Measurements from ENCODE around the gene JDP2.

JDP2 gene

DNA sequence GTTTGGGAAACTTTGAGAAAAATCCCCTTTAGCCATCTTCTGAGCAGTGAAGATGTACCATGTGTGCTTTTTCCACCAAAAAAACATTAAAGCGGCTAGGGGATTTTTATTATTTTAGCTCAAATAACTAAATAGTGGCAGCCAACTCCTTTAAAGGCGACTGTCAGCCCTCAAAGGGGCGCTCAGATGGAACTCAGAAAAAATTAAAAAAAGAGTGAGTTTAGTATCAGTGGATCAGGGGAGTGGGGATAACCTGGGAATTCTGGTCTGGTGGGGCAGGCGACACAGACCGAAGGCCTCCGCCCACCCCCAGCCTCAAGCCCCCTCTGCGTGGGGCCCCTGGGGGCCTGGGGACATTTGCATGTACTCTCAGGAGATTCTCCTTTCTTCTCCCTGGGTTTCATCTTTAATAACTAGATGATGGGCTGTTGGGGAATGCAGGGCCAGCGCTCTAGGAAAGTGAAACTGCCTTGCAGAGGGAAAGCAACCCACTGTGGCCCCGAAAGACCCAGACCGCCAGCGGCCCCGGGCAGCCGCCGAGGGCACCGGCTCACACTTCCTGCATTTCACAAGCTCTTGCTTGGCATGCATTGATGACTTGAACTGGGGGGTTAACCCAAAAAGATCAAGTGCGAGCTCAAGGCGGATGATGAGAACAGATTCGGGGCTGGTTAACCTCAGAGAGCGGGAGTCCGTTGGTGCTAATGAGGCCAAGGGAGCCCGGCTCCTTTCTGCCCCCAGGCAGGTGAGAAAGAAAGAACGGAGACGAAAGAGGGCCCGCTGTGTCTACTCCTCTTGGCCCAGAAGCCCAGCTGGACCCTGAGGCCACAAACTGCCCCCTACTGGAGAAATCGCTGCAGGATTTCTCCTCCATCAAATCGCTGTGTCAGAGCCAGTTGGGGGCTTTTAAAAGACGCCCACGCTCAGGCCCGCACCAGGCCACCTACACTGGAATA, 87.1 kb downstream of the JDP2 start:
- H3K4me3 ChIP-seq (ENCODE audit: extremely low read depth, insufficient read depth, low read length, poor library complexity, severe bottlenecking): no peak overlapping the region
- no peaks in the 10 kb centered on the region for H3K36me3 ChIP-seq (ENCODE audit: control insufficient read depth, insufficient read depth, low read length)
- no peaks in the 10 kb centered on the region for H3K4me1 ChIP-seq (ENCODE audit: control insufficient read depth, insufficient read depth, low read length, poor library complexity, severe bottlenecking)
- no peak overlapping the region for H3K27ac ChIP-seq (ENCODE audit: low read depth, low read length, severe bottlenecking)
- 72 to 89% methylated on average over 21 to 23 of the region's 29 CpGs for WGBS, 2 experiments (ENCODE audit: insufficient coverage in 2 of 2)
- H3K9me3 ChIP-seq (ENCODE audit: control insufficient read depth, low read length): peaks cover 4% of the 10 kb centered on the region

DNA sequence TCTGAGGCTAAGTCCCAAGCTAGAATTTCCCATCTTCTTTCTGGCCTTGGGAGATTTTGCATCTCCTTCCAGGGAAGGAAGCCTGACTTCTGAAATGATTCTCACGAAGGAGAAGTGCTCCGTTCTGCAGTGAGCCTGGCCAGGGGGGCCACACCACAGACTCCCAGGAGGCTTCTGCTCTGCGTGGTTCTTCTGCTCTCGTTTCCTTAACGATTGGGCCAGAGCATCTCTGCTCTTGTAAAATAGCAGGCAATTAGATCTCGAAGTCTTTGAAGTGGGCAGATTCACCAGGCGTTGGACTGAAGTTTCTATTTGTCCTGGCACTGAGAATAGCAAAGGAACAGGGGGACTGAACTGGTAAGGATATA, 87.8 kb downstream of the JDP2 start:
- H3K36me3 ChIP-seq (ENCODE audit: control insufficient read depth, insufficient read depth, low read length): no peaks in the 10 kb centered on the region
- H3K4me3 ChIP-seq (ENCODE audit: extremely low read depth, insufficient read depth, low read length, poor library complexity, severe bottlenecking): no peak overlapping the region
- peaks cover 4% of the 10 kb centered on the region for H3K9me3 ChIP-seq (ENCODE audit: control insufficient read depth, low read length)
- no peak overlapping the region for H3K27ac ChIP-seq (ENCODE audit: low read depth, low read length, severe bottlenecking)
- 73 to 74% methylated on average over 6 to 7 of the region's 7 CpGs for WGBS, 2 experiments (ENCODE audit: insufficient coverage in 2 of 2)
- H3K4me1 ChIP-seq (ENCODE audit: control insufficient read depth, insufficient read depth, low read length, poor library complexity, severe bottlenecking): no peaks in the 10 kb centered on the region

DNA sequence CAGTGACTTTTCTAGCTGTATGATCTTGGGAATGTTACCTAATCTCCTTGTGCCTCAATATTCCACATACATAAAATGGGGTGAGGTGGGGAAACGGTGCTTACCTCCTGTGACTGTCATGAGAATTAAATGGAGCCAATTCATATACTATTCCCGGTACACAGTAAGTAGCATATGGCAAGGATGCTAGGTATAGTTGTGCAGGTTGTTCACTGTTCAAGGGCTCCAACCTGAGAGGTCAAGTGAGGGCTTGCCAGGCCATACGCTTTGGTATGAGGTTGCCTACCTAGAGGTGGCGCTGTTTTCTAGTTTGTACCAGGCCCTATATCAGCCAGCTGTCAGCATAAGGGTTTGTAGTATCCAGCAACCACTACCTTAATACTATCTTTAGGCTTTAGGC, 90.8 kb downstream of the JDP2 start:
- 70 to 86% methylated on average over 2 to 3 of the region's 4 CpGs for WGBS, 2 experiments (ENCODE audit: insufficient coverage in 2 of 2)
- H3K36me3 ChIP-seq (ENCODE audit: control insufficient read depth, insufficient read depth, low read length): no peaks in the 10 kb centered on the region
- no peaks in the 10 kb centered on the region for H3K9me3 ChIP-seq (ENCODE audit: control insufficient read depth, low read length)
- H3K4me3 ChIP-seq (ENCODE audit: extremely low read depth, insufficient read depth, low read length, poor library complexity, severe bottlenecking): no peak overlapping the region
- peaks cover 22% of the 10 kb centered on the region for H3K4me1 ChIP-seq (ENCODE audit: control insufficient read depth, insufficient read depth, low read length, poor library complexity, severe bottlenecking)
- no peak overlapping the region for H3K27ac ChIP-seq (ENCODE audit: low read depth, low read length, severe bottlenecking)

- Histone ChIP-seq H3K27ac (ENCODE audit: low read depth, low read length, severe bottlenecking) (no peak overlapping the region), H3K4me3 (ENCODE audit: extremely low read depth, insufficient read depth, low read length, poor library complexity, severe bottlenecking) (no peak overlapping the region), H3K9me3 (ENCODE audit: control insufficient read depth, low read length) (no peaks in the 10 kb centered on the region), H3K4me1 (ENCODE audit: control insufficient read depth, insufficient read depth, low read length, poor library complexity, severe bottlenecking) (peaks cover 23% of the 10 kb centered on the region), H3K36me3 (ENCODE audit: control insufficient read depth, insufficient read depth, low read length) (no peaks in the 10 kb centered on the region)
- no CpG with 5 or more reads among the region's 4 CpGs for WGBS, 2 experiments (ENCODE audit: insufficient coverage in 2 of 2)
Observed at GRCh38 chr14:75519394-75519793, 91.6 kb downstream of the JDP2 start.

- H3K9me3 ChIP-seq (ENCODE audit: control insufficient read depth, low read length): no peaks in the 10 kb centered on the region
- no peak overlapping the region for H3K27ac ChIP-seq (ENCODE audit: low read depth, low read length, severe bottlenecking)
Observed at GRCh38 chr14:75519826-75520728, 92.3 kb downstream of the JDP2 start.

DNA sequence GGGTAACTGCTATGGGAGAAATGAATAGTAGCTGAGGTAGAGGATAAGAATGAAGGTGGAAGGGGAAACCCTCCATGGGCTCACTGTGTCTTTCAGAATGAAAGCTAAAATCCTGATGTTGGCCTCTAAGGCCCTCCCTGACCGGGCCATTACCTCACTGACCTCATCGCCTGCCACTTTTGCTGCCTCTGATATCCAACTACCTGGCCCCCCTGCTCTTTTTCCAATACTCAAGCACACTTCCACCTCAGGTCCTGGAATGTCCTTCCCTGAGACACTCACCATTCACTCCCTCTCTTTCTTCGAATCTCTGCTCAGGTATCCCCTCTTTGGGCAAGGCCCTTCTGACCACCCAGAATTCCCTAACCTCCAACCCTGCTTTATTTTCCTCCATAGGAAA, 93.0 kb downstream of the JDP2 start:
- no peak overlapping the region for H3K27ac ChIP-seq (ENCODE audit: low read depth, low read length, severe bottlenecking)
- H3K4me1 ChIP-seq (ENCODE audit: control insufficient read depth, insufficient read depth, low read length, poor library complexity, severe bottlenecking): peaks cover 23% of the 10 kb centered on the region
- no peaks in the 10 kb centered on the region for H3K9me3 ChIP-seq (ENCODE audit: control insufficient read depth, low read length)
- 82 to 95% methylated on average over 2 to 3 of the region's 3 CpGs for WGBS, 2 experiments (ENCODE audit: insufficient coverage in 2 of 2)
- no peaks in the 10 kb centered on the region for H3K36me3 ChIP-seq (ENCODE audit: control insufficient read depth, insufficient read depth, low read length)
- no peak overlapping the region for H3K4me3 ChIP-seq (ENCODE audit: extremely low read depth, insufficient read depth, low read length, poor library complexity, severe bottlenecking)

More at GRCh38 chr14:75519826-75520728, 92.3 kb downstream of the JDP2 start:
- no peak overlapping the region for H3K4me3 ChIP-seq (ENCODE audit: extremely low read depth, insufficient read depth, low read length, poor library complexity, severe bottlenecking)
- 91 to 94% methylated on average over 5 to 6 of the region's 11 CpGs for WGBS, 2 experiments (ENCODE audit: insufficient coverage in 2 of 2)
- H3K36me3 ChIP-seq (ENCODE audit: control insufficient read depth, insufficient read depth, low read length): no peaks in the 10 kb centered on the region
- H3K4me1 ChIP-seq (ENCODE audit: control insufficient read depth, insufficient read depth, low read length, poor library complexity, severe bottlenecking): peaks cover 23% of the 10 kb centered on the region

GRCh38 chr14:75521415-75522199, 93.8 kb downstream of the JDP2 start:
- no peaks in the 10 kb centered on the region for H3K9me3 ChIP-seq (ENCODE audit: control insufficient read depth, low read length)
- H3K4me3 ChIP-seq (ENCODE audit: extremely low read depth, insufficient read depth, low read length, poor library complexity, severe bottlenecking): no peak overlapping the region
- 87 to 96% methylated on average over 5 to 6 of the region's 11 CpGs for WGBS, 2 experiments (ENCODE audit: insufficient coverage in 2 of 2)
- no peak overlapping the region for H3K27ac ChIP-seq (ENCODE audit: low read depth, low read length, severe bottlenecking)
- H3K36me3 ChIP-seq (ENCODE audit: control insufficient read depth, insufficient read depth, low read length): no peaks in the 10 kb centered on the region
- peaks cover 23% of the 10 kb centered on the region for H3K4me1 ChIP-seq (ENCODE audit: control insufficient read depth, insufficient read depth, low read length, poor library complexity, severe bottlenecking)

DNA sequence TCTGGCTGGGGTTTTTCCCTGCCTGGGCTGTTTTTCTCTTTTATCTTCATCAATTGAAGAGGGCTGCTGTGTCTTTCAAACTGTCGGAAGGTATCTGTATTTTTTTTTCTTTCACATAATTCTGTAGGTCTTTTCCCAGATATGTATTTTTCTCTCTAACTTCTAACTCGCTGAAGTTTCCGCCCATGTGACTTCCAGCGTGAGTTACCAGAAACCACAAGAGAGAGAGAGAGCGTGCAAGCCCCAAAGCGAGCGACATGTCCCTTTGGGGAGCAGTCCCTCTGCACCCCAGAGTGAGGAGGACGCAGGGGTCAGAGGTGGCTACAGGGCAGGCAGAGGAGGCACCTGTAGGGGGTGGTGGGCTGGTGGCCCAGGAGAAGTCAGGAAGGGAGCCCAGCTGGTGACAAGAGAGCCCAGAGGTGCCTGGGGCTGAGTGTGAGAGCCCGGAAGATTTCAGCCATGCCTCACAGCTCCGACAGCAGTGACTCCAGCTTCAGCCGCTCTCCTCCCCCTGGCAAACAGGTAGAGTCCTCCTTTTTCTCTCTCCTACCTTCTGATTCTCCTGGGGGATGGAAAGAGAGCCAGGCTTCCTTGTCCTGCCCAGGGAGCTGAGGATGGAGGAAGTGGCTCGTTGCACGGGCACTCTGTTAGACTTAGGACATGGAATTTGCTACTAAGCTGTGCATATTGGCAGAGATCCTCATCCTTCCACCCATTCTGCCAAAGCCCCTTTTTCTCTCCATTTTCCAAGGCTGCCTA, 94.6 kb downstream of the JDP2 start, which contains the start of gene BATF:
TSS of gene BATF (plus strand) at position 246 of the 759 bp plus-strand sequence. CDS start at position 460, 214 bp downstream.
- H3K4me3 ChIP-seq (ENCODE audit: extremely low read depth, insufficient read depth, low read length, poor library complexity, severe bottlenecking): no peak within 1 kb of the TSS
- H3K36me3 ChIP-seq (ENCODE audit: control insufficient read depth, insufficient read depth, low read length): no peaks in the 10 kb centered on the region
- H3K4me1 ChIP-seq (ENCODE audit: control insufficient read depth, insufficient read depth, low read length, poor library complexity, severe bottlenecking): peaks cover 23% of the 10 kb centered on the region
- WGBS, 2 experiments (ENCODE audit: insufficient coverage in 2 of 2): 85 to 94% methylated on average over 9 to 10 of the region's 13 CpGs
- H3K27ac ChIP-seq (ENCODE audit: low read depth, low read length, severe bottlenecking): no peak within 1 kb of the TSS
- no peaks in the 10 kb centered on the region for H3K9me3 ChIP-seq (ENCODE audit: control insufficient read depth, low read length)

DNA sequence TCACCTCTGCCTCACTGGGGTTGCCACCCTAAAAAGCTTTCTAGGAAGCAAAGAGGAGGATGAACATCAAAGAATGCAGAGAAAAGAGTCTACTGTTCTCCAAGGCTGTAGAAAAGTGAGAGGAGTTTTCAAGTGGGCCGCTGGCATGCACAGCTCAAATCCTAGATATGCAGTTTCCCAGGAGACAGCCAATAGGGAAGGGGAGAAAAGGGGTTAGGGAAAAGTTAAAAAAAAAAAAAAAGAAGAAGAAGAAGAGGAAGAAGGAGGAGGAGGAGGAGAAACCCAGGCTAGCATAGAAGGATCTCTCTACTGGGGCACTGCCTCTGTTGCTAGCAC, 95.1 kb downstream of the JDP2 start:
- WGBS, 2 experiments (ENCODE audit: insufficient coverage in 2 of 2): 82 to 92% methylated on average over 1 of the region's 1 CpG
- Histone ChIP-seq H3K4me1 (ENCODE audit: control insufficient read depth, insufficient read depth, low read length, poor library complexity, severe bottlenecking) (peaks cover 23% of the 10 kb centered on the region), H3K36me3 (ENCODE audit: control insufficient read depth, insufficient read depth, low read length) (no peaks in the 10 kb centered on the region), H3K4me3 (ENCODE audit: extremely low read depth, insufficient read depth, low read length, poor library complexity, severe bottlenecking) (no peak overlapping the region), H3K9me3 (ENCODE audit: control insufficient read depth, low read length) (no peaks in the 10 kb centered on the region), H3K27ac (ENCODE audit: low read depth, low read length, severe bottlenecking) (no peak overlapping the region)
